Measurements from ENCODE around the gene CACNA2D1.

CACNA2D1 gene

GRCh38 chr7:82343716-82344115 is 99.9 kb downstream of the CACNA2D1 start:
- no peak for DNase-seq (ENCODE audit: low spot score)

GRCh38 chr7:82339958-82340357 is 103.6 kb downstream of the CACNA2D1 start:
- DNase-seq (ENCODE audit: low spot score) = no peak

GRCh38 chr7:82335927-82336326 is 107.7 kb downstream of the CACNA2D1 start:
- DNase-seq (ENCODE audit: low spot score) = peak; percentile 63

GRCh38 chr7:82335001-82335400 is 108.6 kb downstream of the CACNA2D1 start:
- no peak for DNase-seq (ENCODE audit: low spot score)

GRCh38 chr7:82331234-82331633 is 112.3 kb downstream of the CACNA2D1 start:
- DNase-seq (ENCODE audit: low spot score) = no peak

- DNase-seq (ENCODE audit: low spot score) = no peak
Observed at GRCh38 chr7:82330706-82331215, 112.8 kb downstream of the CACNA2D1 start.

GRCh38 chr7:82327898-82328297 is 115.7 kb downstream of the CACNA2D1 start:
- DNase-seq (ENCODE audit: low spot score) = no peak

GRCh38 chr7:82325416-82325815 is 118.2 kb downstream of the CACNA2D1 start:
- no peak for DNase-seq (ENCODE audit: low spot score)

GRCh38 chr7:82323806-82324205 is 119.8 kb downstream of the CACNA2D1 start:
- no peak for DNase-seq (ENCODE audit: low spot score)

GRCh38 chr7:82319674-82320118 is 123.9 kb downstream of the CACNA2D1 start:
- DNase-seq (ENCODE audit: low spot score) = peak; percentile 60

- no peak for DNase-seq (ENCODE audit: low spot score)
Observed at GRCh38 chr7:82318786-82319185, 124.8 kb downstream of the CACNA2D1 start.

- DNase-seq (ENCODE audit: low spot score) = no peak
Observed at GRCh38 chr7:82317760-82318159, 125.8 kb downstream of the CACNA2D1 start.

- peak; percentile 17 for DNase-seq (ENCODE audit: low spot score)
Observed at GRCh38 chr7:82317257-82317721, 126.3 kb downstream of the CACNA2D1 start.

- no peak for DNase-seq (ENCODE audit: low spot score)
Observed at GRCh38 chr7:82313269-82313668, 130.3 kb downstream of the CACNA2D1 start.

GRCh38 chr7:82312646-82313045 is 130.9 kb downstream of the CACNA2D1 start:
- DNase-seq (ENCODE audit: low spot score) = no peak

GRCh38 chr7:82305347-82306005 is 138.1 kb downstream of the CACNA2D1 start:
- DNase-seq (ENCODE audit: low spot score) = no peak

- no peak for DNase-seq (ENCODE audit: low spot score)
Observed at GRCh38 chr7:82294865-82295264, 148.7 kb downstream of the CACNA2D1 start.

- DNase-seq (ENCODE audit: low spot score) = peak; percentile 21
Observed at GRCh38 chr7:82294382-82294784, 149.2 kb downstream of the CACNA2D1 start.

GRCh38 chr7:82293467-82293866 is 150.1 kb downstream of the CACNA2D1 start:
- DNase-seq (ENCODE audit: low spot score) = no peak

- DNase-seq (ENCODE audit: low spot score) = peak; percentile 69
Observed at GRCh38 chr7:82291931-82292330, 151.6 kb downstream of the CACNA2D1 start.

GRCh38 chr7:82289889-82290288 is 153.7 kb downstream of the CACNA2D1 start:
- no peak for DNase-seq (ENCODE audit: low spot score)

GRCh38 chr7:82289152-82289535 is 154.4 kb downstream of the CACNA2D1 start:
- no peak for DNase-seq (ENCODE audit: low spot score)

GRCh38 chr7:82286798-82287140 is 156.8 kb downstream of the CACNA2D1 start:
- no peak for DNase-seq (ENCODE audit: low spot score)
